ENCODE results near the gene FAM217B.

The FAM217B gene

GRCh38 chr20:59940129-59940955 lies at the start of gene FAM217B, which contains the start of gene PPP1R3D:
FAM217B (plus strand) TSS chr20:59940389; CDS start chr20:59943944, 3,555 bp downstream.
PPP1R3D (minus strand) TSS chr20:59940305; CDS start chr20:59939931, 374 bp downstream.
- peak; percentile 87 to 89 for DNase-seq

DNA sequence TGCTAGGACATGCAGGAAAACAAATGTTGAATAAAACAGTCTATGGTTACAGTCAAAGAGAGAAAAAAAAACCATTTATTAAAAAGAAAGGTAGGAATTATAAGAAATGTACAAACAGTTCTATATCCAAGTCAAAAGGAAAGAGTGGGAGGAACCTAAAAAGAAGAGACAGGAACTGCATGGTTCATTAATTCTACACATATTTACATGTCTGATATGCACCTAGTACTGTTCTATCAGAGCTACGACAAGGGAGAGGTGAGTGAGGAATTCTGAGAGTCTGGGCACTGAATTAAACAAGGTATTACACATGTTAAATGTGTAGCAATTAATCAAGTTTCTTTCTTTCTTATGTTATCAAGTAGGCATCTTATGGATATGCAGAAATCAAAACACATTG lies 48.6 kb upstream of the FAM217B start:
- no peak for DNase-seq

- DNase-seq = no peak
Measured at GRCh38 chr20:59895908-59896307, 44.3 kb upstream of the FAM217B start.

- no peak for DNase-seq
Measured at GRCh38 chr20:59902470-59902869, 37.7 kb upstream of the FAM217B start.

DNA sequence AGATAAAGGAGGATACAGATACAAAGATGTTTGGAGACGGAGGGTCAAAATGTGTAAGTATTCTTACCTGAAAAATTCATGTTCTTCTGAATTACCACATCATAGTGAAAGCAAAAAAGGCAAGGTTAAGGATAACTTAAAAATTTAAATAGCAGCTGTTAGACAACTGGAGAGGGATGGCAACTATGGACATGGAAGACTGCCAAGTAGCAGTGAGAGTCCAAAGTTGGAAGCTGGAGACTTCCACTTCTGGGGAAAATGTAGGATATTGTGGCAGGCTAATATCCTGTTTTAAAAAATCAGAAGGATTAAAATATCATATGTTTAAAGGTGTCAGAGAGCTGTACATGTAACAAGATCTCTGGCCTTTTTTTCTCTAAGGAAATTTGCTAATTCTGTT lies 36.6 kb upstream of the FAM217B start:
- DNase-seq = no peak

GRCh38 chr20:59908855-59909254 lies 31.3 kb upstream of the FAM217B start:
- no peak for DNase-seq

- DNase-seq = no peak
Measured at GRCh38 chr20:59911041-59911440, 29.1 kb upstream of the FAM217B start.

- no peak for DNase-seq
Measured at GRCh38 chr20:59912609-59913008, 27.6 kb upstream of the FAM217B start.

DNA sequence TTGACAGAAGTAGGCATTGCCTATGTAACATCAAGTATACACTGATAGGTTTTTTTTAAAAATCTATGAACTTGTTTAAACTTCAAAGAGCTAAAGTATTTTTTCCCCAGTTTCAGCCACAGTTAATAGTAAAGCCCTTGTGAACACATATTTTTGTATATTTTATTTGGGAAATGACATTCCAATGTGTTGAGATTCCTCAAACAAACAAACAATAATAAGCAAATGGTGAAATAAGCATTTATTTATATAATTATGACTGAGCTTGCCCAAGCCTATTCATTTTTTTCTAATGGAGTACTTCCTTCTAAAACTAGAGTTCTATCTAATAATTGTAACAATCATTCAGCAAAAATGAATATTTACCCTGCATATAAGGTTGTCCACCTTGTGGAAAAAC lies 19.2 kb upstream of the FAM217B start:
- DNase-seq = no peak

GRCh38 chr20:59923514-59923913 lies 16.7 kb upstream of the FAM217B start:
- no peak for DNase-seq

GRCh38 chr20:59925359-59925758 lies 14.8 kb upstream of the FAM217B start:
- no peak for DNase-seq

- no peak for DNase-seq
Measured at GRCh38 chr20:59925899-59926298, 14.3 kb upstream of the FAM217B start.

DNA sequence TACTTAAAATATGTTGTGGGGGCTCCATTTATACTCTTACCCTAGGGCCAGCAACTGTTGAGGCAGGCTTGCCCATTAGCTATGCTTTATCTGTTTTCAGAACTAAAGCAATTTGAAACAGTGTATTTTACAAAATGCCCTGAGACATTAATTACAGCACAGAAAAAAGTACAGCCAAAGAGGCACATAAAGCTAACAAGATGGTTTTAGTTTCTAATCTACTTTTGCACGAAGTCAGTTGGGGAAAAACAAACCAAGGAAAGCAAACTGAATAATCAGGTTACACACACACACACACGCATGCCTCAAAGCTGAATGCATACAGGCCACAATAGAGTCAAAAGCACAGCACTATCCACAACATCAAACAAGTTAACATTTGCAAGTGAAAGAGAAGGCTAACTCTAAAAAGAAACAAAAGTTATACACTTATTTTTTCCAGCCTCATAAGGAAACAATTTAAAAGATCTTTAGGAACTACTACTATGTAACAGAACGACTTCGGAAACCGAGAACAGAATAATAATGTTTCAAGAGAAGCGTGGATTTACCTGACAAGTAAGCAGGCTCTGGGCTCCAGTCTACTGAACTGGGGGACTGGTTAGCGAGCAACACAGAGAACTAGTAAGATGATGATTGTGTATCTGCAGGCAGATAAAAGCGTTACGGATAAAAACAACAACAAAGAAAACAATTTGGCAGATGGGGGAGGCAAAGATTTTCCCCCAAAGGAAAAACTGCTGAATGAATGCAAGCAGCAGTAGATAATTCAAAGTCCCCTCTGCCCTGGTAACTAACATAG lies 8.5 kb upstream of the FAM217B start:
- DNase-seq = no peak

GRCh38 chr20:59932616-59933295 lies 7.4 kb upstream of the FAM217B start:
- no peak for DNase-seq

DNA sequence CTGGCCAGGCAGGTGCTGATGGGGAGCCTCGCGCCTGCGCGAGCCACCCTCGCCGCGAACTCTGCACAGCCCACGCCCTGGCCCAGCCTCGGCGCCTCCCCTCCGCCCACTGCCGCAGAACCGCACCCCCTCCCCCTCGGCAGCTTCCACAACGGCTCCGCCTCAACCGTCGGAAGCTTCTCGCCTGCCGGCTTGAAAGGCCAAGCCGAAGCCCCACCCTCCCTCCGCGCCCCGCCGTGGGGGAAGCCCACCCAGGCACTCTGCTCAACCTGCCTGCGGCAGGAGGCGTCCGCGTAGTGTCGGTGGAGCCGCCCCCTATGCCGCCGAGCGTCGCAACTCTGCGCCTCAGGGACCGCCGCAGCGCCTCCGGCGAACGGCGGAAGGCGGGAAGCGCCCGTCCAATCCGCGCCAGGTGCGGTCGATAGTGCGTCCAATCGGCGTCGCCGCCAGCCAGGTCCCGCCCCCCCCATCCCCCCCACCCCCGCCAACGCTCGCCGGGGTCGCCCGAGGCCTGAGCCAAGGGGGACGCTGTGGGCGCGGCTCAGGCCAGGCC lies 6.8 kb upstream of the FAM217B start, which contains the start of gene SYCP2:
SYCP2 (minus strand) TSS at position 342 of the 553 bp plus-strand sequence. CDS start 11,224 bp downstream, outside the sequence.
- DNase-seq = peak in 1 of 2 donors; percentile 34

DNA sequence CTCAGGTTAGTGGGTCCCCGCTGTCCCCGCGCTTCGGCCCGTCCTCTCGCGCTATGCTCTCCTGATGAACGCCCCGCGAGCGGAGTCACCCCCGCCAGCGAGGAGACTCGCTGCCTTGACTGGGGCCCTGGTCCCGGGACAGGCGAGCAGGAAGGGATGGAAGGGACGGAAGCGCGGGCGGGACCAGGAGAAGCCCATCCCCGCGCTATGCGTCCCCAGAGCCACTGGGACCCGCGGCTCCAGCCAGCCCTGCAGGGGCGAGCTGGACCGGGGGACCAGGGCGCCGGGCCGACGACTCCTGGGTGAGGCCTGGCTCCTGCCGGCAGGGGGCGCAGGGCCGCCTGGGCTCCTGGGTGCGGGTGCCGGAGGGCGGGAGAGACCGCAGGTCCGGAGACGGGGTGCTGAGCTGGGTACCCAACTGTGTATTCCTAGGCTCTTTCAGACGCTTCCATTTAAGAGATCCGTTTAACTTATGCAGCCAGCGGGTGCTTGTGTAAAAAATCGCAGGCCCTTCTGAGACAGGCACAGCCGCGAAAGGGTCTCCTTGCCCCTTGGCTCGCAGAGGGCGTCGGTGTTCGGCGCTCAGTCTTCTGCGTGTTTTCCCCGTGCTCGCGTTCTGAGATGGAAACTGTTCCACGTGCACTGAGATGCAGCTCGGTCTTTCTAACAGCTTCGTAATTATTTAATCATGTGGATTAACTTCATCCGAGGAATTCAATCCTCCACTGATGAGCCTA lies 6.2 kb upstream of the FAM217B start:
- peak; percentile 74 to 78 for DNase-seq

- no peak for DNase-seq
Measured at GRCh38 chr20:59935457-59936185, 4.6 kb upstream of the FAM217B start.

- no peak for DNase-seq
Measured at GRCh38 chr20:59936409-59936808, 3.8 kb upstream of the FAM217B start.

DNA sequence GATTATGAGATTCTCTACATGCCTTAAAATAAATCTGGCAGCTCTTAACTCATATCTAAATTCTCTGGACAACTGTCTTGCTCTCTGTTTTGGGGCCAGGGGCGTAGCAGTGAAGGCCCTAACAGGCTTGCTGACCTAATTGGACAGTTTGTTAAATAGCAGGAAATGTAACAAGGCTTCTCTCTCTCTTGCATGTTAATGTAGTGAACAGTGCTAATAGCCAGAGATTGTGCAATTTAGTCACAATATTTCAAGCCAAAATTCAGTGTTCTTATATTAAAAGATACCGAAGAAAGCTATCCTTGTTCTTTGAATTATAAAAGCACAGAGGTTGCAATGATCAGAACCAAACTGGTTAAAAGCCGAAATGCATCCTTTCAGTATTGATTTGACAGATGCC lies 3.0 kb upstream of the FAM217B start:
- DNase-seq = no peak

GRCh38 chr20:59938221-59938620 lies 2.0 kb upstream of the FAM217B start:
- no peak for DNase-seq

DNA sequence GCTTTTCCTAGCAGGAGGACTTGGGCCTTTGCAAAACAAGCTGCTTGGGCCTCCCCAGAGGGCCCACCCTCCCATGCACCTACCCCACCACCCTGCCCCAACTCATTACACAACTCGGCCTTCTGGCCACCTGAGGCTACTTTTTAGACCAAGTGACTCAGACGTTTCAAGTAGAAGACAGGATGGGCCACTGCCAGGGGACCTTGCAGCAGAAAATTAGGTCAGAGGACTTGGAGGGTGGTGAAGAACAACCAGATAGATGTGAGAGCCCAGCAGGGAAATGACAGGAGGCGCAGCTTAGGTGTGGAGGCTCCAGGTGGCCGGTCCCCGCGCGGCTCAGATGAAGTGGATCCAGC lies 1.5 kb upstream of the FAM217B start:
- no peak for DNase-seq
